Parathyroid adenoma (tissue), 2 donors: ENCODE data around the gene PATL1.

ENCODE experiments used
- H2AFZ ChIP-seq: fragments of 300-600 bp; sonication (generic); one replicate; pipeline ENCODE4 v1.7.0; 2017; ENCODE audit warnings: antibody characterized with exemption, mild to moderate bottlenecking
- H3K27ac ChIP-seq: fragments of 300-600 bp; sonication (generic); one replicate; pipeline ENCODE4 v1.7.0; 2017
- H3K27me3 ChIP-seq: fragments of 300-600 bp; sonication (generic); one replicate; pipeline ENCODE4 v1.7.0; 2017; ENCODE audit warnings: low read length; ENCODE audit not compliant: control insufficient read depth, insufficient read depth
- H3K36me3 ChIP-seq: fragments of 300-600 bp; sonication (generic); one replicate; pipeline ENCODE4 v1.7.0; 2017; ENCODE audit warnings: low read length; ENCODE audit not compliant: control insufficient read depth, insufficient read depth
- H3K4me1 ChIP-seq: fragments of 300-600 bp; sonication (generic); one replicate; pipeline ENCODE4 v1.7.0; 2017; ENCODE audit warnings: control low read depth
- H3K4me2 ChIP-seq: fragments of 300-600 bp; sonication (generic); one replicate; pipeline ENCODE4 v1.7.0; 2017; ENCODE audit warnings: low read length
- H3K4me3 ChIP-seq: fragments of 300-600 bp; sonication (generic); one replicate; pipeline ENCODE4 v1.7.0; 2017; ENCODE audit warnings: low read depth, low read length
- H3K79me2 ChIP-seq: fragments of 300-600 bp; sonication (generic); one replicate; pipeline ENCODE4 v1.7.0; 2017; ENCODE audit warnings: control low read depth
- H3K9ac ChIP-seq: fragments of 300-600 bp; sonication (generic); one replicate; pipeline ENCODE4 v1.7.0; 2017; ENCODE audit warnings: mild to moderate bottlenecking
- H3K9me3 ChIP-seq: fragments of 300-600 bp; sonication (generic); one replicate; pipeline ENCODE4 v1.7.0; 2017; ENCODE audit warnings: low read length; ENCODE audit not compliant: control insufficient read depth
- CTCF ChIP-seq: fragments of 300-600 bp; sonication (generic); IDR thresholded peaks from one replicate; pipeline ENCODE4 v1.7.0; 2017; ENCODE audit warnings: antibody characterized with exemption, mild to moderate bottlenecking
- donor health status: primary hyperparathyroidism.

The PATL1 gene

GRCh38 chr11:59614277-59615119 lies 54.3 kb downstream of the PATL1 start:
- H3K9me3 ChIP-seq: no peaks in the 10 kb centered on the region
- H2AFZ ChIP-seq: peak overlapping the region; percentile 60
- no peaks in the 10 kb centered on the region for H3K36me3 ChIP-seq
- peak overlapping the region; percentile 77 for H3K4me3 ChIP-seq
- no peak for TF ChIP-seq CTCF
- no peak overlapping the region for H3K9ac ChIP-seq
- peaks cover 13% of the 10 kb centered on the region for H3K4me1 ChIP-seq
- H3K4me2 ChIP-seq: peak overlapping the region; percentile 84
- no peaks in the 10 kb centered on the region for H3K27me3 ChIP-seq
- H3K79me2 ChIP-seq: peaks cover 5% of the 10 kb centered on the region
- H3K27ac ChIP-seq: peak overlapping the region; percentile 80

GRCh38 chr11:59611570-59612565 lies 57.0 kb downstream of the PATL1 start:
- Histone ChIP-seq H3K36me3 (no peaks in the 10 kb centered on the region), H3K4me2 (peak overlapping the region; percentile 35), H3K9ac (no peak overlapping the region), H2AFZ (no peak overlapping the region), H3K9me3 (no peaks in the 10 kb centered on the region), H3K79me2 (peaks cover 21% of the 10 kb centered on the region), H3K27me3 (no peaks in the 10 kb centered on the region), H3K4me3 (peak overlapping the region; percentile 11), H3K27ac (no peak overlapping the region), H3K4me1 (peaks cover 4% of the 10 kb centered on the region)
- TF ChIP-seq CTCF: no peak

GRCh38 chr11:59610289-59610688 lies 58.5 kb downstream of the PATL1 start:
- H3K9me3 ChIP-seq: no peaks in the 10 kb centered on the region
- H3K9ac ChIP-seq: no peak overlapping the region
- no peak overlapping the region for H3K4me2 ChIP-seq
- no peak overlapping the region for H3K4me3 ChIP-seq
- H3K27me3 ChIP-seq: no peaks in the 10 kb centered on the region
- TF ChIP-seq CTCF: no peak
- H3K4me1 ChIP-seq: peaks cover 4% of the 10 kb centered on the region
- H3K79me2 ChIP-seq: peaks cover 27% of the 10 kb centered on the region
- H2AFZ ChIP-seq: no peak overlapping the region
- no peaks in the 10 kb centered on the region for H3K36me3 ChIP-seq
- H3K27ac ChIP-seq: no peak overlapping the region

GRCh38 chr11:59607703-59608454 lies 61.0 kb downstream of the PATL1 start:
- Histone ChIP-seq H3K27ac (no peak overlapping the region), H3K4me1 (peaks cover 2% of the 10 kb centered on the region), H3K4me3 (no peak overlapping the region), H2AFZ (no peak overlapping the region), H3K4me2 (no peak overlapping the region), H3K27me3 (no peaks in the 10 kb centered on the region), H3K79me2 (peaks cover 22% of the 10 kb centered on the region), H3K9ac (no peak overlapping the region), H3K9me3 (no peaks in the 10 kb centered on the region), H3K36me3 (no peaks in the 10 kb centered on the region)
- TF ChIP-seq CTCF: no peak
